CD4-positive, alpha-beta memory T cell (primary cell): Measurements from ENCODE around the gene RPS19. TPM values are rescaled to one million over a fixed set of nuclear protein-coding genes. Genes with fewer than 3 reads are reported as not detected.

Experiments used
- CTCF ChIA-PET: fragments of 350-600 bp; sonication (Branson Sonifier 250); formaldehyde crosslinking; loops from one replicate; lab custom pipeline; 2021; ENCODE audit warnings: inconsistent platforms; ENCODE audit not compliant: partially characterized antibody; lab: Charles Lee
- POLR2A ChIA-PET: fragments of 350-600 bp; sonication (Branson Sonifier 250); formaldehyde crosslinking; loops from one replicate; lab custom pipeline; 2021; ENCODE audit not compliant: partially characterized antibody; lab: Charles Lee
- DNase-seq, 5 donors: peaks; one replicate each; pipeline versions ENCODE4 v3.0.0 to v3.0.0-alpha.2; 2020 to 2022; ENCODE audit warnings: mixed read lengths in 1 of 5
- H3K27ac ChIP-seq: one replicate; pipeline ENCODE4 v1.7.0; 2013; ENCODE audit warnings: low read depth, low read length
- H3K27me3 ChIP-seq: 2 replicates; pipeline ENCODE4 v1.7.0; 2013; ENCODE audit warnings: mild to moderate bottlenecking, low read length, moderate library complexity; ENCODE audit not compliant: insufficient read depth
- H3K36me3 ChIP-seq: 2 replicates; pipeline ENCODE4 v1.7.0; 2013; ENCODE audit warnings: mild to moderate bottlenecking, low read length, moderate library complexity; ENCODE audit not compliant: insufficient read depth
- H3K4me1 ChIP-seq: 2 replicates; pipeline ENCODE4 v1.7.0; 2013; ENCODE audit warnings: mild to moderate bottlenecking, low read length, moderate library complexity; ENCODE audit not compliant: insufficient read depth
- H3K4me3 ChIP-seq, 2 donors: one replicate each; pipeline ENCODE4 v1.7.0; 2013; ENCODE audit warnings: low read length in 2 of 2, mild to moderate bottlenecking in 1 of 2
- H3K9me3 ChIP-seq, 2 donors: one replicate each; pipeline ENCODE4 v1.7.0; 2013; ENCODE audit warnings: low read length in 2 of 2, control low read depth in 1 of 2; ENCODE audit not compliant: control insufficient read depth in 1 of 2
- H3K27ac Mint-ChIP-seq, 7 donors: one replicate each; pipeline ENCODE4 v1.8.0; 2020 to 2021; ENCODE audit warnings: mixed read lengths in 7 of 7, mild to moderate bottlenecking in 6 of 7, inconsistent platforms in 3 of 7, moderate library complexity in 3 of 7
- H3K27me3 Mint-ChIP-seq, 2 donors: one replicate each; pipeline ENCODE4 v1.8.0; 2020 to 2021; ENCODE audit warnings: mixed read lengths in 2 of 2
- H3K36me3 Mint-ChIP-seq, 2 donors: one replicate each; pipeline ENCODE4 v1.8.0; 2020 to 2021; ENCODE audit warnings: mixed read lengths in 2 of 2, inconsistent platforms in 1 of 2, mild to moderate bottlenecking in 1 of 2
- H3K4me1 Mint-ChIP-seq, 4 donors: one replicate each; pipeline ENCODE4 v1.8.0; 2020 to 2021; ENCODE audit warnings: mixed read lengths in 4 of 4, mild to moderate bottlenecking in 1 of 4
- H3K4me3 Mint-ChIP-seq, 8 donors: one replicate each; pipeline ENCODE4 v1.8.0; 2020 to 2021; ENCODE audit warnings: mixed read lengths in 8 of 8, mild to moderate bottlenecking in 7 of 8, moderate library complexity in 6 of 8, inconsistent platforms in 3 of 8
- H3K9me3 Mint-ChIP-seq, 8 donors: one replicate each; pipeline ENCODE4 v1.8.0; 2020 to 2021; ENCODE audit warnings: mixed read lengths in 8 of 8, mild to moderate bottlenecking in 5 of 8, inconsistent platforms in 3 of 8, moderate library complexity in 1 of 8
- intact Hi-C: fragments of 100-400 bp; cut with micrococcal nuclease; formaldehyde crosslinking; loops from one replicate; pipeline ENCODE4 v1.15.1; 2023
- polyA plus RNA-seq, 2 donors: library from polyadenylated mRNA; unstranded; fragments of 300-500 nt; fragmentation: Illumina TruSeq; gene quantifications; one replicate each; pipeline ENCODE4 v1.2.3, GENCODE V29; 2021
- total RNA-seq, 2 experiments: library from RNA; stranded (reverse); gene quantifications; one replicate each; pipeline ENCODE4 v1.2.3, GENCODE V29; 2021

RPS19 gene
- 1,000 to 10,000 TPM; 3,807 to 4,015 TPM for total RNA-seq
- polyA plus RNA-seq: 1,000 to 10,000 TPM; 4,853 to 7,200 TPM

DNA sequence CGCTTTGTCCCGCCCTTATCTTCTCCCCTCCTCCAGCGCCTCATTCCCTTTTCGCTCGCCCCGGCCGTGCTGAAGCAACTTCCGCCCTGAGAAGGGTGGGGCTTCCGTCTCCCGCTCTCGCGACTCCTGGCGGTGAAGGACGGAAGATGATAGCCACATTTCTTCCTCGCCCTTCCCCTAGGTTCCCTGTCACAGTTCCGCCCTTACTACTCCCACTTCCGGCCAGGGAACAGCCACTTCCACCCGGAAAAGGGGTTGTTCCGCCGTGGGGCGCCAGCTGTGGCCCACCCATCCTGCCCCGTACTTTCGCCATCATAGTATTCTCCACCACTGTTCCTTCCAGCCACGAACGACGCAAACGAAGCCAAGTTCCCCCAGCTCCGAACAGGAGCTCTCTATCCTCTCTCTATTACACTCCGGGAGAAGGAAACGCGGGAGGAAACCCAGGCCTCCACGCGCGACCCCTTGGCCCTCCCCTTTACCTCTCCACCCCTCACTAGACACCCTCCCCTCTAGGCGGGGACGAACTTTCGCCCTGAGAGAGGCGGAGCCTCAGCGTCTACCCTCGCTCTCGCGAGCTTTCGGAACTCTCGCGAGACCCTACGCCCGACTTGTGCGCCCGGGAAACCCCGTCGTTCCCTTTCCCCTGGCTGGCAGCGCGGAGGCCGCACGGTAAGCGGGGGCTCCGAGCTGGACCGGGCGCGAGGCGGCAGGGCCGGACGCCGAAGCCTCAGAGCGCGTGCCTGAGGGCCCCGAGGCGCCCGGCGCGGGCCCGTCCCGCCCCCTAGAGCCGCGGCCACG lies at the start of gene RPS19:
TSS of gene RPS19 (plus strand) at position 638 of the 801 bp plus-strand sequence. CDS start 520 bp downstream, outside the sequence.
- H3K4me1 ChIP-seq: peaks cover 50% of the 10 kb centered on the region
- no peaks in the 10 kb centered on the region for H3K9me3 Mint-ChIP-seq
- ChIA-PET POLR2A (interaction anchor here (0.6 to 7.8 kb wide), 28 partner anchors 8 to 596 kb away, joined by 3 to 261 read pairs (median 6); partner anchors contain the start of genes ARHGEF1, CD79A, ERFL and GSK3A), CTCF (interaction anchor here (0.6 to 8.8 kb wide), 16 partner anchors 8 to 175 kb away, joined by 3 to 125 read pairs (median 6); partner anchors contain the start of genes CD79A, ERFL and RABAC1)
- H3K27ac Mint-ChIP-seq: peak within 1 kb of the TSS; percentile 91 to 100 (median 98)
- no peaks in the 10 kb centered on the region for H3K9me3 ChIP-seq
- H3K27ac ChIP-seq: peak within 1 kb of the TSS; percentile 96
- H3K4me3 Mint-ChIP-seq: peak within 1 kb of the TSS; percentile 89 to 98 (median 94)
- H3K4me3 ChIP-seq: peak within 1 kb of the TSS; percentile 82 to 86
- H3K36me3 Mint-ChIP-seq: peaks cover 35 to 48% of the 10 kb centered on the region in 2 donors
- H3K27me3 Mint-ChIP-seq: no peaks in the 10 kb centered on the region
- H3K4me1 Mint-ChIP-seq: peaks cover 34 to 56% (median 42%) of the 10 kb centered on the region in 4 donors
- peak; percentile 97 to 99 (median 98) for DNase-seq
- intact Hi-C loops: loop anchor here (1.0 to 5.0 kb wide), 9 partner anchors 11 to 217 kb away; partner anchors contain the start of genes RABAC1 and ZNF574
- peaks cover 38% of the 10 kb centered on the region for H3K36me3 ChIP-seq
- no peaks in the 10 kb centered on the region for H3K27me3 ChIP-seq

GRCh38 chr19:41810301-41810700 lies 49.8 kb upstream of the RPS19 start:
- Mint-ChIP-seq H3K27ac (peak overlapping the region in 1 of 7 donors; percentile 36), H3K4me3 (no peak overlapping the region), H3K27me3 (peaks cover 0 to 6% of the 10 kb centered on the region in 2 donors), H3K4me1 (peaks cover 3 to 5% (median 3%) of the 10 kb centered on the region in 4 donors), H3K9me3 (peaks cover 0 to 1% (median 0%) of the 10 kb centered on the region in 8 donors), H3K36me3 (no peaks in the 10 kb centered on the region)
- H3K27me3 ChIP-seq: no peaks in the 10 kb centered on the region
- POLR2A ChIA-PET: no interaction called here
- H3K4me1 ChIP-seq: no peaks in the 10 kb centered on the region
- no peaks in the 10 kb centered on the region for H3K9me3 ChIP-seq
- CTCF ChIA-PET: interaction anchor here (1.0 to 1.4 kb wide), 2 partner anchors 15 to 57 kb away, joined by 3 to 5 read pairs; no protein-coding TSS in a partner anchor
- H3K27ac ChIP-seq: no peak overlapping the region
- H3K4me3 ChIP-seq: no peak overlapping the region
- no peak for DNase-seq
- H3K36me3 ChIP-seq: no peaks in the 10 kb centered on the region
- intact Hi-C loops: no loop called here

DNA sequence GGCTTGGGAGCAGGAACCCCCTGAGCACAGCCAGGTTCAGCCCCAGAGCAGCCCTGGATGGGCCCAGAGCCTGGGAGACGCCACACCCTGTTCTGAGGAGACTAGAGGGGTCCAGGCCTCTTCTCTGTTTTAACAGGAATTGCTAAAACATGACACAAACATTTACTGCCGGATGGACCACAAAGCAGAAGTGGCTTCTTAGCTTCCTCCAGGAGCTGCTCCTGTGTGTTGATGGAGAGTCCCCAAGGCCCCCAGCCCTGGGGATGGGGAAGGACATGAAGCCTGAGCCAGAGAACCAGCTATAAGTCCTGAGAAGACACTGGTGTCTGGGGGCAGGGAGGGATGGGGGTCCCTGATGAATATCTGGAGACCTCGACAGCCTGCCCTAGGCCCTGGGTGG lies 49.0 kb upstream of the RPS19 start:
- H3K9me3 ChIP-seq: no peaks in the 10 kb centered on the region
- POLR2A ChIA-PET: no interaction called here
- H3K27me3 ChIP-seq: no peaks in the 10 kb centered on the region
- no peak for DNase-seq
- H3K27ac Mint-ChIP-seq: no peak overlapping the region
- no peaks in the 10 kb centered on the region for H3K9me3 Mint-ChIP-seq
- CTCF ChIA-PET: interaction anchor here (1.4 kb wide), 1 partner anchor 16 kb away, joined by 5 read pairs; no protein-coding TSS in a partner anchor
- peaks cover 3 to 6% (median 4%) of the 10 kb centered on the region in 4 donors for H3K4me1 Mint-ChIP-seq
- H3K4me1 ChIP-seq: no peaks in the 10 kb centered on the region
- no peak overlapping the region for H3K27ac ChIP-seq
- intact Hi-C loops: no loop called here
- H3K36me3 Mint-ChIP-seq: no peaks in the 10 kb centered on the region
- no peak overlapping the region for H3K4me3 Mint-ChIP-seq
- no peaks in the 10 kb centered on the region for H3K36me3 ChIP-seq
- H3K4me3 ChIP-seq: no peak overlapping the region
- peaks cover 0 to 6% of the 10 kb centered on the region in 2 donors for H3K27me3 Mint-ChIP-seq

DNA sequence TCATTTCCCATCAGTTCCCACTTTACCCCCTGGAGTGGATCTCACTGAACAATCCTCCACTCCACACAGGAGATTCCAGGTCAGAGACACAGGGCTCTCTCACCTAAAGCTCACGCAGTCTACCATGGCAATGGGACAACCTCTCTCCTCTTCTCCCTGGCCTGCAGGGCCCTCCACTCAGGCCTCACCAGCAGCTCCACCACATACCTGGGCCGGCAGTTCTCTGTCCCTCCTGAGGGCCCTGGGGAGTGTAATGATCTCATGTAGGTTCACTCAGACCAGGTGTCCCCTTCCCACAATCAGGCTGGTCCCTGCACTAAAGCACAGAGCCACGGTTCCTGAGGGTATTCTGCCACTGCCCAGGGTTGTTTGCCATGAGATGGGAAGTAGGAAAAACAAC lies 48.1 kb upstream of the RPS19 start:
- Histone ChIP-seq H3K27ac (no peak overlapping the region), H3K9me3 (no peaks in the 10 kb centered on the region), H3K36me3 (no peaks in the 10 kb centered on the region), H3K27me3 (no peaks in the 10 kb centered on the region), H3K4me3 (no peak overlapping the region), H3K4me1 (no peaks in the 10 kb centered on the region)
- H3K9me3 Mint-ChIP-seq: no peaks in the 10 kb centered on the region
- no peak overlapping the region for H3K4me3 Mint-ChIP-seq
- no peaks in the 10 kb centered on the region for H3K36me3 Mint-ChIP-seq
- ChIA-PET CTCF (interaction anchor here (1.1 kb wide), 1 partner anchor 9 kb away, joined by 3 read pairs; no protein-coding TSS in a partner anchor), POLR2A (no interaction called here)
- peaks cover 0 to 6% of the 10 kb centered on the region in 2 donors for H3K27me3 Mint-ChIP-seq
- peaks cover 3 to 6% (median 4%) of the 10 kb centered on the region in 4 donors for H3K4me1 Mint-ChIP-seq
- intact Hi-C loops: no loop called here
- no peak for DNase-seq
- H3K27ac Mint-ChIP-seq: no peak overlapping the region

DNA sequence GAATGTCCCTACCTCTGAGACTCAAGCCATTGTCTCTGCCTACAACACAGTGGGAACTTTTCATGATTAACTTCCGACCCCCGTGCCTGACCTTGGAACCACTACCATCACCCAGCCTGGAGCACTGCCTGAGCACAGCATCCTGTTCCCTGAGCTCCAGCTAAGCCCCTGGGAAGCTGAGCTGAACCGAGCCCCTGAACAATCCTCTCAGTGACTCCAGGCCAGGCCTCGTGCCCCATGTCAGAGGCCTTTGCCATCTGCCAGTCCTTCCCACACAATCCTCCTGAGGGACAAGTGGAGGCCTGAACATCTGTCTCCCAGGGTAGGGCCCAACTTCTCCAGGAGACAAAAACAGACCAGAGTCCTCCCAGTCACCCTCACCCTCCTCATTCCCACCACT lies 46.1 kb upstream of the RPS19 start:
- intact Hi-C loops: no loop called here
- Histone ChIP-seq H3K4me1 (no peaks in the 10 kb centered on the region), H3K9me3 (no peaks in the 10 kb centered on the region), H3K27me3 (no peaks in the 10 kb centered on the region), H3K36me3 (no peaks in the 10 kb centered on the region), H3K27ac (no peak overlapping the region), H3K4me3 (no peak overlapping the region)
- no peak overlapping the region for H3K4me3 Mint-ChIP-seq
- CTCF ChIA-PET: interaction anchor here (1.3 to 1.9 kb wide), 3 partner anchors 21 to 60 kb away, joined by 3 to 4 read pairs (median 4); no protein-coding TSS in a partner anchor
- no peaks in the 10 kb centered on the region for H3K36me3 Mint-ChIP-seq
- no peak for DNase-seq
- POLR2A ChIA-PET: no interaction called here
- H3K9me3 Mint-ChIP-seq: no peaks in the 10 kb centered on the region
- peaks cover 2% of the 10 kb centered on the region in 2 donors for H3K27me3 Mint-ChIP-seq
- H3K4me1 Mint-ChIP-seq: peaks cover 3 to 6% (median 4%) of the 10 kb centered on the region in 4 donors
- no peak overlapping the region for H3K27ac Mint-ChIP-seq

GRCh38 chr19:41815301-41815700 lies 44.8 kb upstream of the RPS19 start:
- POLR2A ChIA-PET: no interaction called here
- H3K9me3 ChIP-seq: no peaks in the 10 kb centered on the region
- H3K9me3 Mint-ChIP-seq: no peaks in the 10 kb centered on the region
- DNase-seq: no peak
- no peak overlapping the region for H3K4me3 Mint-ChIP-seq
- H3K27me3 ChIP-seq: no peaks in the 10 kb centered on the region
- no peaks in the 10 kb centered on the region for H3K36me3 Mint-ChIP-seq
- no peak overlapping the region for H3K4me3 ChIP-seq
- H3K36me3 ChIP-seq: no peaks in the 10 kb centered on the region
- CTCF ChIA-PET: interaction anchor here (1.3 kb wide), 1 partner anchor 62 kb away, joined by 4 read pairs; no protein-coding TSS in a partner anchor
- no peak overlapping the region for H3K27ac Mint-ChIP-seq
- intact Hi-C loops: no loop called here
- H3K27ac ChIP-seq: no peak overlapping the region
- peaks cover 2 to 3% of the 10 kb centered on the region in 2 donors for H3K27me3 Mint-ChIP-seq
- H3K4me1 ChIP-seq: no peaks in the 10 kb centered on the region
- peaks cover 3 to 6% (median 4%) of the 10 kb centered on the region in 4 donors for H3K4me1 Mint-ChIP-seq

DNA sequence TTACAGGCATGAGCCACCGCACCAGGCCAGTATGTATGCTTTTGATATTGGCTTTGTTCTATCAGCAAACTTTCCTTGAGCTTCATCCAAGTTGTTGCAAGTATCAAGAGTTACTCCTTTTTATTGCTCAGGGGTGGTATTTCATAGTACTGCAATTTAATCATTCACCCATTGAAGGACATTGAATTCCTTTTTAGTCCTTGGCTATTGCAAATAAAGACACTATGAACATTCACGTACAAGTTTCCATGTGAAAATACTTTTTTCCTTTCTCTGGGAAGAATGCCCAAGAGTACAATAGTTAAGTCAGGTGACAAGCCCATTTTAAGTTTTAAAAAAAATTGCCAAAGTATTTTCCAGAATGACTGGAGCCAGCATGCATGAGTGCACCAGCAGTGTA lies 43.3 kb upstream of the RPS19 start:
- H3K36me3 Mint-ChIP-seq: no peaks in the 10 kb centered on the region
- H3K27ac ChIP-seq: no peak overlapping the region
- no peak for DNase-seq
- no peak overlapping the region for H3K4me3 Mint-ChIP-seq
- no peak overlapping the region for H3K27ac Mint-ChIP-seq
- H3K9me3 Mint-ChIP-seq: no peaks in the 10 kb centered on the region
- peaks cover 3 to 7% (median 6%) of the 10 kb centered on the region in 4 donors for H3K4me1 Mint-ChIP-seq
- no peaks in the 10 kb centered on the region for H3K9me3 ChIP-seq
- CTCF ChIA-PET: interaction anchor here (0.6 kb wide), 1 partner anchor 24 kb away, joined by 3 read pairs; no protein-coding TSS in a partner anchor
- H3K27me3 ChIP-seq: peaks cover 8% of the 10 kb centered on the region
- intact Hi-C loops: no loop called here
- H3K27me3 Mint-ChIP-seq: peaks cover 7 to 12% of the 10 kb centered on the region in 2 donors
- no peaks in the 10 kb centered on the region for H3K4me1 ChIP-seq
- no peak overlapping the region for H3K4me3 ChIP-seq
- H3K36me3 ChIP-seq: no peaks in the 10 kb centered on the region
- POLR2A ChIA-PET: no interaction called here
